Activated T-helper 1 cell treated with anti-CD3 and anti-CD28 coated beads, Interleukin-12 subunit alpha, Interleukin-12 subunit beta, Interleukin-2, Interleukin-4 antibody, amounts not matched to agents 30 ng/mL and 10 ng/mL and 1 ng/mL, durations not matched to agents 14 hours and 24 hours and 36 hours (primary cell): ENCODE measurements around the gene MED31. TPM values are rescaled to one million over a fixed set of nuclear protein-coding genes. Genes with fewer than 3 reads are reported as not detected.
"Not testable (repeated sequence)": the region's sequence is repeated elsewhere in the genome, so short reads cannot be mapped to it uniquely, and the experiment has no call there.

Source experiments
- DNase-seq: peaks from one replicate; pipeline ENCODE4 v3.0.0; 2021; ENCODE audit warnings: low spot score
- H3K27ac Mint-ChIP-seq: one replicate; pipeline ENCODE4 v1.8.0; 2021; ENCODE audit warnings: mild to moderate bottlenecking, mixed read lengths
- H3K27me3 Mint-ChIP-seq: one replicate; pipeline ENCODE4 v1.8.0; 2022; ENCODE audit warnings: mild to moderate bottlenecking, moderate library complexity, mixed read lengths; ENCODE audit not compliant: insufficient read depth
- H3K36me3 Mint-ChIP-seq: one replicate; pipeline ENCODE4 v1.8.0; 2021; ENCODE audit warnings: low read depth, mixed read lengths
- H3K4me1 Mint-ChIP-seq: one replicate; pipeline ENCODE4 v1.8.0; 2021; ENCODE audit warnings: low read depth, mixed read lengths
- H3K4me3 Mint-ChIP-seq: one replicate; pipeline ENCODE4 v1.8.0; 2021; ENCODE audit warnings: mild to moderate bottlenecking, moderate library complexity, mixed read lengths
- H3K9me3 Mint-ChIP-seq: one replicate; pipeline ENCODE4 v1.8.0; 2021; ENCODE audit warnings: mixed read lengths
- intact Hi-C: fragments of 100-400 bp; cut with micrococcal nuclease; formaldehyde crosslinking; loops from one replicate; pipeline ENCODE4 v1.15.1; 2024
- total RNA-seq: library from RNA; stranded (reverse); gene quantifications from 2 replicates; pipeline ENCODE4 v1.2.3, GENCODE V29; 2022

The MED31 gene
- total RNA-seq, 1 donor from 2014 or later = 24.3 TPM

DNA sequence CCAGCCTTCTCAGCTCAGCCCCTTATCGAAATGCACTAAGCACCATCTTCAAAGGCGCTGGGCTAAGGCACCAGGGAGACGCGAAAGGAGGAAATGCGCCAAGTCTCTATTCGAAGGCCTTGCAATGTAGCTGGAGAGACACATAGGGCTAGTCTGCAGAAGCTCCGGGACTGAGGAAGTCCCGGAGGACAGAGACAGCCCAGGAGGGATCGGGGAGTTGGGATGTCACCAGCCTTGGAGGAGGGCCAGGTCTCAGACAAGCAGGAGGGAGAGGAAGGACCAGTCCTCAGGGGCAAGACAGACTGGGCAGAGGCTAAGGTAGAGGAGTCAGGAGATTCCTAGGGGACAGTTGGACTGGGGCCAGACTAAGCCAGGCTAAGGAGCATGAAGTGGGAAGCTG is 8.7 kb upstream of the MED31 start:
- H3K27me3 Mint-ChIP-seq = peaks cover 19% of the 10 kb centered on the region
- H3K4me3 Mint-ChIP-seq = peak overlapping the region; percentile 28
- H3K9me3 Mint-ChIP-seq = no peaks in the 10 kb centered on the region

DNA sequence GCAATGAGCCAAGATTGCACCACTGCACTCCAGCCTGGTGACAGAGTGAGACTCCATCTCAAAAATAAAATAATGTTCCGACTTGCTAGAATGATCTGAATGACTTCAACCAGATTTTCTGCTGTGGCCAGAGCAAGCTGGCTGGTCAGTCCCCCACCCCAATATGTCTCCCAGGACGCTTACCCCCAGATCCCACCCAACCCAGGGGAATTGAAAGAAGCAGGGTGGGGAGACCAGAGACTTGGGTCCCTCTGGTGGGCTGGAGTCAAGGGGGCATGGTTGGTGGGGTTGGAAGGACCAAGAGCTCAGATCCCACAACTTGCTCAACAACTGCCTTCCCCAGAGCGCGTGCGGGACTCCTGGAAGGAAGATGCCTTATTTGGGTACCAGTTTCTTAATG is 7.0 kb upstream of the MED31 start:
- H3K36me3 Mint-ChIP-seq, intact Hi-C loops, H3K9me3 Mint-ChIP-seq, DNase-seq: not testable (repeated sequence)
- Mint-ChIP-seq H3K4me1 (peaks cover 62% of the 10 kb centered on the region), H3K27me3 (peaks cover 28% of the 10 kb centered on the region), H3K27ac (peak overlapping the region; percentile 25), H3K4me3 (peak overlapping the region; percentile 87)

More for the DNA sequence above, 8.7 kb upstream of the MED31 start:
- DNase-seq = no peak
- intact Hi-C loops = loop anchor here (5.0 kb wide), 1 partner anchor 97 kb away; the partner anchor contains the start of gene XAF1
- no peak overlapping the region for H3K27ac Mint-ChIP-seq
- H3K4me1 Mint-ChIP-seq = peaks cover 49% of the 10 kb centered on the region
- H3K36me3 Mint-ChIP-seq = peaks cover 8% of the 10 kb centered on the region

DNA sequence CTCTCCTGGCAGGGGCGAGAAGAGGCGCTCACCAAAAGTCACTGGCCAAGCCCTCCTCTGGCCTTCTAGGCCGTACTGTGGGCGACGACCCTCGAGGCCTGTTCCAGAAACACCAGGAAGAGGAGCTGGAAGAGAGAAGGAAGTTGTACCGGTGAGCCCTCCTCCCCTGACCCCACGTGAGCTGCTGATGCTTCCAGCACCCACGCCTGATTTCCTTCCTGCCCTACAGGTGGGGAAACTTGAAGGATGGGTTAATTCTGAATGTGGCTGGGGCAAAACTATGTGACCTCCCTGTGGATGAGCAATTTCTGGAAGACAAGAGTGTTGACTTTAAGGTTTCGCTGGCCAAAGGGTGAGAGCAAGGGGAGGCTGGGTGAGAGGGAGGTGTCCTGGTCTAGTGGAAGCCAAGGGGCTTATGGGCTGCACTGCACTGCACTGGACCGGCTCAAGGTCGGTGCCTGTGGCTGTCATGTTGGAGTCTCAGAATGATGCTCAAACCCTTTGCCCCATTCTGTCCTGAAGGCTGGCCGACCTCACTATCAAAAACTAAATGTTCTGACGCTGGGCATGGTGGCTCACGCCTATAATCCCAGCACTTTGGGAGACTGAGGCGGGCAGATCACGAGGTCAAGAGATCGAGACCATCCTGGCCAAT is 6.4 kb upstream of the MED31 start:
- Mint-ChIP-seq H3K4me1 (peaks cover 68% of the 10 kb centered on the region), H3K4me3 (peak overlapping the region; percentile 87), H3K27ac (no peak overlapping the region), H3K36me3 (peaks cover 10% of the 10 kb centered on the region), H3K27me3 (peaks cover 30% of the 10 kb centered on the region), H3K9me3 (no peaks in the 10 kb centered on the region)
- DNase-seq = no peak
- intact Hi-C loops = no loop called here

DNA sequence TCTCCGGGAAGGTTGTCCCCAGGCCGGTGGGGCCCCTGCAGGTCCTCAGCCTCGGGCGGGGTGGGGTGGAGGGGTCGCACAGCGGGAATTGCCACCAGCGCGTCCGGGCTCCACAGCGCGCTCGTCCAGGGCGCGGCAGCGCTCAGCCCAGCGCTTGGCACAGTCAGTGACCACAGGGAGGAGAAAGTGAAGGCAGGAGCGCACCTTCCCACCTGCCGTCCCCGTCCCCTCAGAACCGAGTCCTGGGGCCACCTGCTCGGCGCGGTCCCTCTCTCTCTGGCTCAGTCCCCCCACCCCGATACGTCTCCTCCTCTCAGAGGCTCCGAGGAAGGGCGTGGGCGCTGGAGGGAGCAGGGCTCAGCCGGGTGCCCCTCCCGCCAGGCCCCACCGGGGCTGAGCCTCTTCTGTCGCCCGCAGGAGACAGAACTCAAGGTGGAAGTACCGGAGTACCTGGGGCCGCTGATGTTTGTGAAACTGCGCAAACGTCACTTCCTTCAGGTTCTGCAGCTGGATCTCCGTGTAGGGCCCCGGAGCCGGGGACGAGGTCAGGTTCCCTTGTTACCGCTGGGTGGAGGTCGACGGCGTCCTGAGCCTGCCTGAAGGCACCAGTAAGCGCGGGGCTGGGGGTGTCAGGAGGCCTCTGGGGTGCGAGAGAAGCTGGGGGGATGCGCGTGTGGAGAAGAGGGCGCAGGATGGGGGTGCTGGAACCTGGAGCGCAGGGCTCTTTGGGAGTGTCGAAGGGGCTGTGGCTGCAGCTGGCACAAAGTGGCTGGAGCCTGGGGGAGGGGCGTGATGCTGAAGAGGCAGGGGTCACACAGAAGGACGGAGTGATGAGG is 5.6 kb upstream of the MED31 start:
- intact Hi-C loops = not testable (repeated sequence)
- DNase-seq = peak; percentile 61

DNA sequence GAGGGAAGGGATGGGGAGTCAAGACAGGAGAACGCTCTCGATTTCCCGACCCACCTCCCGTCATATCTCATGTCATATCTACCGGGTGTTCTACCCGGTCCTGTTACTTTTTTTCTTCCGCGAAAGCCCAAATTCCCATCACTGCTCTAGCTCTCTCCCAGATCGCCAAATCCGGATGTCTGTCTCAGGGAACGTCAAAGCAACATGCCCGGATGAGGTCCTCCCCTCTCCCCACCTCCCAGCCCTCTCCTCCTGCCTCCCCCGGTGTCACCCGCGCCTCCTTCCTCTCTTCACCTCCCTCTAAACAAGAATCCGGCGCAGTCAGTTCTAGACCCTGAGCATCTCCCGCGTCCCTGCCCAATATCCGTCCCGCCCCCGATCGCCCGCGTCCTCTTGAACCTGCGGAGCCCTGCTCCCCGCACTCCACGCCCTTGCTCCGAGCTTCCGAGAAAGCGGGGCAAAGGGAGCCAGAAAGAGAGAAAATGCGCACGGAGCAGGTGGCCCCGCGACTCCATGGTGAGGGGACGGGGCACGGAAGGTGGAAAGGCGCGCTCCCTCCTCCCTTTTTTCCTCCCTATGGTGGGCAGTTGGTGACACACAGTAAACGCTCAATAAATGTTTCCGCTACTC is 4.4 kb upstream of the MED31 start:
- H3K9me3 Mint-ChIP-seq, H3K27ac Mint-ChIP-seq, H3K36me3 Mint-ChIP-seq, intact Hi-C loops, DNase-seq: not testable (repeated sequence)
- Mint-ChIP-seq H3K4me1 (peaks cover 67% of the 10 kb centered on the region), H3K4me3 (peak overlapping the region; percentile 86), H3K27me3 (peaks cover 24% of the 10 kb centered on the region)

More for the DNA sequence above, 5.6 kb upstream of the MED31 start:
- Mint-ChIP-seq H3K4me1 (peaks cover 75% of the 10 kb centered on the region), H3K4me3 (peak overlapping the region; percentile 87), H3K27ac (peak overlapping the region; percentile 38), H3K27me3 (peaks cover 24% of the 10 kb centered on the region)
- not testable (repeated sequence) for H3K9me3 Mint-ChIP-seq, H3K36me3 Mint-ChIP-seq

DNA sequence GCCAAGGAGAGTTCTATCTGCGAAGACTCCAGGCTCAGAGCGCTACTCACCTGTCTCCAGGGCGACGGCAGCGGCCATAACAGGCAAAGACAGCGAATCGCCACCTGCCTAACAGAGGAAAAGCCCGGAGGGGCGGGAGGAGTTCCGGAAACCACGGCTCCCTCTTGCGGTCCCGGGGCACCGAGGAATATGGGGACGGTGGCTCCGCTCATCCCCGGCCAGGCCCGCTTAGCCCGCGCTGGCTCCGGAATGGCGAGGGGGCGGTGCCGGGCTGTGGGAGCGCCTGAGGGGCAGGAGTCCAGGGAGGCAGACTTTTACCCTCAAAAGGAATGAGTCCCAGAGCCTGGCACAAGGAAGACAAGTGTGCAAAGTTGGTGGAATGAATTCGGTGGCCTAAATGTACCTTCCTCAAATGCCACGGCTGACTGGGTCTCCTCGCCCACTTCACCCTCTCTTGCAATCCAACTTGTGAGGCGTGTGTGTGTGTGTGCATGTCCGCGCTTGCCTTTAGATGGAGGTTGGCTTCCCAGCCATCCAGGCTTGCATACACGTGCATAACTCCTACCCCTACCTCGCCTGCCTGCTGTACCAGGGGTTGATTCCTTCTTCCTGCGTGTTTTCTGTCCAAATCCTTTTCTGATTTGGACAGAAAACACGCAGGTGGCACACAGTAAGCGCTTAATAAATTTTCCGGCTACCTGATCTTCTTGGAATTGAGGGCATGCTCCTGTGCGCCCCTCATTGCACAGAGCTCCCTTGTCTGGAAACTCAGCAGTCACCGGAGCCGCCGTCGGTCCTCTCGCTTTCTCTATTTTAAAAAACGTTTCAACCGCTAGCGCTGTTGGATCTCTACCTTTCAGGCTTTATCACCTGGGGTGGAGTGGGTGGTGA is 3.7 kb upstream of the MED31 start:
- H3K27me3 Mint-ChIP-seq = peaks cover 21% of the 10 kb centered on the region
- DNase-seq = no peak
- intact Hi-C loops = loop anchor here (5.0 kb wide), 2 partner anchors 177 to 1727 kb away; partner anchors contain the start of genes RPL26 and TEKT1
- peaks cover 64% of the 10 kb centered on the region for H3K4me1 Mint-ChIP-seq
- H3K9me3 Mint-ChIP-seq = no peaks in the 10 kb centered on the region
- H3K36me3 Mint-ChIP-seq = peaks cover 10% of the 10 kb centered on the region
- H3K4me3 Mint-ChIP-seq = peak overlapping the region; percentile 86
- H3K27ac Mint-ChIP-seq = no peak overlapping the region

DNA sequence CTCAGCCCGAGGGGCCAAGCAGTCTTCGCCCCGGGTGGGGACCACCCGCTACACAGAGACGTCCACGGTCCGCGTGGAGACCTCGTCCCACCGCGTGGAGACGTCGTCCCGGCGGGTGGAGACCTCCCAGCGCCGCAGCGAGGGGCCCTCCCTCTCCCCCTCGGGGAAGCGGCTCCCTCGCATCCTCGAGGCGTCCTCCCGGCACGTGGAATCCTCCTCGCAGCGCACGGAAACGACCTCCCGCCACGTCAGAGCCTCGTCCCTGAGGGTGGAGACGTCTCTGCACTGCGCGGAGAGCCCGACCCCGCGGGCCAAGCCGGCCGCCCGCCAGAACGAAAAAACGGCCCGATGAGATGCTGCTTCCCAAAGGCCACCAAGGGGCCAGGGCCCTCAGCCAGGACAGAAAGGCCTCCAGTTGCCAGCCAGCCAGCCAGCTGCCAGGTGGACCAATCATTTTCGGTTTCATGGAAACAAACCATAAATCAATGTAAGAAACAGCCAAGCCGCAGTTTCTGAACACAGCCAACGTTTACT is 581 bp upstream of the MED31 start:
- H3K9me3 Mint-ChIP-seq = no peaks in the 10 kb centered on the region
- H3K27ac Mint-ChIP-seq = peak overlapping the region; percentile 36
- DNase-seq = no peak
- H3K36me3 Mint-ChIP-seq = peaks cover 24% of the 10 kb centered on the region
- intact Hi-C loops = loop anchor here (1.0 to 5.0 kb wide), 5 partner anchors 12 to 1730 kb away; partner anchors contain the start of genes KIAA0753, RPL26 and TEKT1
- peaks cover 69% of the 10 kb centered on the region for H3K4me1 Mint-ChIP-seq
- peak overlapping the region; percentile 100 for H3K4me3 Mint-ChIP-seq
- H3K27me3 Mint-ChIP-seq = peaks cover 17% of the 10 kb centered on the region

DNA sequence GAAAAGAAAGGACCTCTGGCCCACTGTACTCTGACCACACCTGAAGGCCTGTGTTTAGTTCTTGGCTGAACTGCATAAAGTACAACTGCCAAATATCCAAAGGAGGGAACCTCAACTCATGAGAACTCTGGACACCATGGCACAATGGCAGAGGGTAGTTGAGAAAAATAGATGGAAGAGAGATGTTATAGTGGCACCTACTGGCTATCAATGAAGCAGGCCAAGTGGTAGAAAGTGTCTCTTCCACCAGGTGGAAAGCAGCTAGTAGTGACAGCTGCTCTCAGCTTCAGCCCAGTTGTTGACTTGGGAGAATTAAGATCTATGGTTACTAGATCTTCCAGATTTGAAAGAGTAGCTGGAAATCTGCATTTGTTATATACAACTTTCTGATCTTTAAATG is 3.2 kb downstream of the MED31 start:
- Mint-ChIP-seq H3K9me3 (no peaks in the 10 kb centered on the region), H3K36me3 (peaks cover 41% of the 10 kb centered on the region), H3K4me1 (peaks cover 64% of the 10 kb centered on the region), H3K4me3 (no peak overlapping the region), H3K27ac (no peak overlapping the region), H3K27me3 (peaks cover under 1% of the 10 kb centered on the region)
- DNase-seq = no peak
- intact Hi-C loops = loop anchor here (10.0 kb wide), 2 partner anchors 203 to 1163 kb away; partner anchors contain the start of genes DERL2, MIS12 and PIMREG

DNA sequence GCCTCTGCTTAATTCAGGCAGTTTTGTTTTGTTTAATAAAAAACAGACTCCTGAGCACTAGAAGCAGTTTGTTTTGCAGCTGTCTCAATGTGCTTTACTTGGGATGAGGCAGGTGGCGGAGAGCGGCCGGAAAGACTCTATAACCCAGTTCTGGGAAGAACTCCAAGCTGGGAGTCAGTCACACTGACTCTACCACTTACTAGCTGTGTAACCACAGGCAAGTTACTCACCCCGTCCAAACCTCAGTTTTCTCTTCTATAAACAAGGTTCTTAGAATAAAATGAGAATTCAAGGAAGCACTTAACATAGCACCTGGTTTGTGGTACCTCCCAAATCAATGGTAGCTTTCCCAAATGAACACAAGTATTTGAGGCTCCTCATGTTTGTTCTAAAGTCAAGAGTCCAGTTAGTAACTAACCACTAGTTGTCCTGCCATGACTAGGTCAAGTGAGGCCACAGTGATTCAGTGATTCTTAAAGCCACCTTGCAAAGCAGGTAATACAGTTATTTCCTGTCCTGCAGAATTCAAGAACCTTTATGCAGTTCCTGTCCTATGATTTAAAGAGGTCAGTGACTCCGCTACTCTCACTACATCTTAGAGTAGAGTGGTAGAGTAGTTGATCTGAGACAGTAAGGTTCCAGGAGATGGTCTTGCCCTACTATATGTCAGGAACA is 7.8 kb downstream of the MED31 start:
- Mint-ChIP-seq H3K36me3 (peaks cover 47% of the 10 kb centered on the region), H3K9me3 (no peaks in the 10 kb centered on the region), H3K4me1 (peaks cover 64% of the 10 kb centered on the region), H3K4me3 (no peak overlapping the region), H3K27ac (no peak overlapping the region), H3K27me3 (no peaks in the 10 kb centered on the region)
- no peak for DNase-seq
- intact Hi-C loops = loop anchor here (5.0 to 10.0 kb wide), 5 partner anchors 86 to 1159 kb away; partner anchors contain the start of genes DERL2, MIS12, NLRP1 and PIMREG

DNA sequence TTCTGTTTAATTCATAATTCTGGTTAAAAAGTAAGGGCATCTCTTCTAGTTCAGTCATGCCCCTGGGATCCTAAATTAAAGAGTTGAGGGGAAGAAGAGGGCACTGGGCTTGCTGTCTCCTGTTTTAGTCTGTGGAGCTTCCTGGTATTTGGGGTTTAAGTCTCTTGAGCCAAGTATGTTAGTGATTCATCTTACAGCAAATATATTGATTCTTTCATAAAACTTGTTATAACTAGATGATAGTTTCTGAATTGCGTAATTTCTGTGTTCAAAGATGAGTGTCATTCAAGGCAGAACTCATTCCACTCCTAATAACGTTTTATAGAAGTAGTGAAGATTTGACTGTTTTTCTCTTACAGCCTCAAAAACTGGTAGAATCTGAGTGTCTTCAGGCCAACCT is 8.8 kb downstream of the MED31 start:
- H3K4me3 Mint-ChIP-seq = peak overlapping the region; percentile 97
- H3K9me3 Mint-ChIP-seq = no peaks in the 10 kb centered on the region
- peak overlapping the region; percentile 71 for H3K27ac Mint-ChIP-seq
- H3K4me1 Mint-ChIP-seq = peaks cover 61% of the 10 kb centered on the region
- intact Hi-C loops = loop anchor here (5.0 to 10.0 kb wide), 5 partner anchors 85 to 1158 kb away; partner anchors contain the start of genes DERL2, MIS12, NLRP1 and PIMREG
- no peak for DNase-seq
- peaks cover 37% of the 10 kb centered on the region for H3K36me3 Mint-ChIP-seq
- H3K27me3 Mint-ChIP-seq = no peaks in the 10 kb centered on the region

DNA sequence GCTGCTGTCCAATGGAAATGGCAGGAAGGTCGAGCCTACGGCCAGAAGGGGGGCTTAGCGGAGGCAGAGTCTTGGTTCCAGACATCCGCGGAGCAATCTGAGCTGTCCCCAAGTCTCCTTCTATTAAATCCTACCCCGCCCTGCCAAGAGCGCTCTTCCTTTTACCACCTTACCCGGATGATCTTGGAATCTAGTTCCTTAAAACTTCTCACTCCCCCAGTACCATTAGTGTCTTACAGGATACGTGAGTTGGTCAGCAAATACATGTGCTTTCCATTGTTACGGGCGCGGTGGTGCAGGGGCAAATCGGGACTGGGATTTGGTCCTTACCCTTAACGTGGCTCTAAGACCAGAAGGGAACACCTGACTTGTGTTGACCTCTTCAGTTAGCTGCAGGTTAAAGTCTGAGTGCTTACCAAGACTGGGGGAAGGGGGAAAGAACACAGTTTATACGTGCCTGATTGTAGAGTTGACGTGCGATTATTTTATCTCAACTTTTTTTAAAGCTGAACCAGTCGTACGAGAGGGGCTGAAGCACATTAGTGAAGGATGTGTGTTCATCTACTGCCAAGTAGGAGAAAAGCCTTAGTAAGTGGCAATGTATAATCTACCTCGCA is 10.1 kb downstream of the MED31 start:
- peaks cover 60% of the 10 kb centered on the region for H3K4me1 Mint-ChIP-seq
- H3K36me3 Mint-ChIP-seq = peaks cover 32% of the 10 kb centered on the region
- H3K27me3 Mint-ChIP-seq = no peaks in the 10 kb centered on the region
- intact Hi-C loops = loop anchor here (2.0 to 10.0 kb wide), 7 partner anchors 67 to 1157 kb away; partner anchors contain the start of genes DERL2, MIS12, NLRP1 and PIMREG
- peak overlapping the region; percentile 97 for H3K4me3 Mint-ChIP-seq
- H3K27ac Mint-ChIP-seq = peak overlapping the region; percentile 99
- no peak for DNase-seq
- H3K9me3 Mint-ChIP-seq = no peaks in the 10 kb centered on the region
